ENCODE data around the gene PKMYT1. TPM values are rescaled to one million over a fixed set of nuclear protein-coding genes. Genes with fewer than 3 reads are reported as not detected.
A peak's percentile ranks its signal among the peaks of the same experiment; 100 is the strongest.
"Not testable (repeated sequence)": the region's sequence is repeated elsewhere in the genome, so short reads cannot be mapped to it uniquely, and the experiment has no call there.

The PKMYT1 gene
- total RNA-seq, 5 donors from 2014 or later (not counting 1 experiment from before 2014, with no cell fraction given), result 1.3 to 3.1 (median 1.7) TPM

- Mint-ChIP-seq H3K4me3 (no peak overlapping the region), H3K27me3 (no peaks in the 10 kb centered on the region), H3K9me3 (no peaks in the 10 kb centered on the region), H3K27ac (no peak overlapping the region), H3K36me3 (peaks cover 18% of the 10 kb centered on the region), H3K4me1 (peaks cover 12 to 25% (median 13%) of the 10 kb centered on the region in 3 donors)
- H3K27ac ChIP-seq (ENCODE audit: low read length), result no peak overlapping the region
- DNase-seq (no peak), ATAC-seq (replicated peaks in 1 of 4) (no peak)
- ChIA-PET CTCF (no interaction called here), POLR2A (interaction anchor here in 1 of 2 donors (0.6 kb wide), 1 partner anchor 193 kb away, joined by 3 read pairs; no protein-coding TSS in a partner anchor)
- H3K36me3 ChIP-seq (ENCODE audit: control insufficient read depth in 2 of 2, extremely low read depth in 1 of 2, insufficient read depth in 1 of 2, low read length in 1 of 2), result peaks cover 10 to 40% of the 10 kb centered on the region in 2 donors
- peaks cover 2 to 10% of the 10 kb centered on the region in 2 experiments for H3K4me1 ChIP-seq (ENCODE audit: control insufficient read depth in 1 of 2, extremely low read depth in 1 of 2, insufficient read depth in 2 of 2, low read length in 2 of 2)
- WGBS (ENCODE audit: insufficient coverage), result 97% methylated on average over 10 of the region's 15 CpGs
- H3K9me3 ChIP-seq, result no peaks in the 10 kb centered on the region
- H3K27me3 ChIP-seq (replicated peaks in 1 of 2; ENCODE audit: control insufficient read depth in 2 of 2, extremely low read depth in 1 of 2, insufficient read depth in 2 of 2, low read length in 1 of 2), result no peaks in the 10 kb centered on the region
- no peak overlapping the region for H3K4me3 ChIP-seq (ENCODE audit: control insufficient read depth in 1 of 2, extremely low read depth in 1 of 2, low read length in 1 of 2)
These were observed 50.0 kb downstream of the PKMYT1 start for GRCh38 chr16:2930236-2930635.

- Histone ChIP-seq H3K9me3 (no peaks in the 10 kb centered on the region), H3K36me3 (ENCODE audit: control insufficient read depth in 2 of 2, extremely low read depth in 1 of 2, insufficient read depth in 1 of 2, low read length in 1 of 2) (peaks cover 10 to 38% of the 10 kb centered on the region in 2 donors), H3K4me1 (ENCODE audit: control insufficient read depth in 1 of 2, extremely low read depth in 1 of 2, insufficient read depth in 2 of 2, low read length in 2 of 2) (peaks cover 2 to 10% of the 10 kb centered on the region in 2 experiments), H3K27ac (ENCODE audit: low read length) (no peak overlapping the region), H3K4me3 (ENCODE audit: control insufficient read depth in 1 of 2, extremely low read depth in 1 of 2, low read length in 1 of 2) (no peak overlapping the region), H3K27me3 (replicated peaks in 1 of 2; ENCODE audit: control insufficient read depth in 2 of 2, extremely low read depth in 1 of 2, insufficient read depth in 2 of 2, low read length in 1 of 2) (no peaks in the 10 kb centered on the region)
- WGBS (ENCODE audit: insufficient coverage), result 94% methylated on average over 14 of the region's 14 CpGs
- CTCF ChIA-PET, result no interaction called here
- Mint-ChIP-seq H3K4me1 (peaks cover 12 to 22% (median 13%) of the 10 kb centered on the region in 3 donors), H3K9me3 (no peaks in the 10 kb centered on the region), H3K4me3 (no peak overlapping the region), H3K27me3 (no peaks in the 10 kb centered on the region), H3K27ac (no peak overlapping the region), H3K36me3 (peaks cover 17% of the 10 kb centered on the region)
- DNase-seq, result no peak
- POLR2A ChIA-PET, result no interaction called here
- no peak for ATAC-seq (replicated peaks in 1 of 4)
These were observed 50.6 kb downstream of the PKMYT1 start for GRCh38 chr16:2929693-2930092.

DNA sequence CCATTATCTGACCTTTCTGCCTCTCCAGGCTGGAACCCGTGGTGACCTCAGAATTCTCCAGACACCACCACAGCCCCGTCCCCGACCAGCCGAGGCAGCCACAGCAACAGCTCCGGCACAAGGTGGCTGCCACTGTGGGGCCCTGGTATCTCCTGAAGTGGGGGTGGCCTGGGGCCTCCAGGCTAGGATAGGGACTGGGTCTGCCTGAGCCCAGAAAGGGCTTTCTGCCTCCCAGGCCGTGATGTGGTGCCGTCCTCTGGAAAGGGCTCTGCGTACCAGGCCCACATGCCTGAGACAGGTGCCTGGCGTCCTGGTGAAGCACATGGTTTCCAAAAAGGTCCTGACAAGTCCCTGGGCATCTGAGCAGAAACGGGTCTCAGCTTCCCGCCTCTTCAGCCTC lies 51.5 kb downstream of the PKMYT1 start:
- H3K4me1 Mint-ChIP-seq, result peaks cover 12 to 17% (median 13%) of the 10 kb centered on the region in 3 donors
- H3K27ac Mint-ChIP-seq, result no peak overlapping the region
- H3K27me3 Mint-ChIP-seq, result no peaks in the 10 kb centered on the region
- H3K4me1 ChIP-seq (ENCODE audit: control insufficient read depth in 1 of 2, extremely low read depth in 1 of 2, insufficient read depth in 2 of 2, low read length in 2 of 2), result peaks cover 2 to 10% of the 10 kb centered on the region in 2 experiments
- H3K4me3 ChIP-seq (ENCODE audit: control insufficient read depth in 1 of 2, extremely low read depth in 1 of 2, low read length in 1 of 2), result no peak overlapping the region
- H3K9me3 ChIP-seq, result no peaks in the 10 kb centered on the region
- WGBS (ENCODE audit: insufficient coverage), result 91% methylated on average over 8 of the region's 11 CpGs
- DNase-seq (no peak), ATAC-seq (replicated peaks in 1 of 4) (no peak)
- H3K36me3 Mint-ChIP-seq, result peaks cover 8% of the 10 kb centered on the region
- ChIA-PET CTCF (no interaction called here), POLR2A (no interaction called here)
- no peaks in the 10 kb centered on the region for H3K27me3 ChIP-seq (replicated peaks in 1 of 2; ENCODE audit: control insufficient read depth in 2 of 2, extremely low read depth in 1 of 2, insufficient read depth in 2 of 2, low read length in 1 of 2)
- H3K36me3 ChIP-seq (ENCODE audit: control insufficient read depth in 2 of 2, extremely low read depth in 1 of 2, insufficient read depth in 1 of 2, low read length in 1 of 2), result peaks cover 16 to 31% of the 10 kb centered on the region in 2 donors
- no peaks in the 10 kb centered on the region for H3K9me3 Mint-ChIP-seq
- no peak overlapping the region for H3K4me3 Mint-ChIP-seq
- H3K27ac ChIP-seq (ENCODE audit: low read length), result no peak overlapping the region

GRCh38 chr16:2928151-2928550 lies 52.1 kb downstream of the PKMYT1 start:
- ATAC-seq (replicated peaks in 1 of 4); H3K27ac ChIP-seq (ENCODE audit: low read length); H3K27me3 Mint-ChIP-seq; H3K9me3 Mint-ChIP-seq; H3K4me3 ChIP-seq (ENCODE audit: control insufficient read depth in 1 of 2, extremely low read depth in 1 of 2, low read length in 1 of 2); H3K4me3 Mint-ChIP-seq; H3K36me3 Mint-ChIP-seq; H3K27me3 ChIP-seq (replicated peaks in 1 of 2; ENCODE audit: control insufficient read depth in 2 of 2, extremely low read depth in 1 of 2, insufficient read depth in 2 of 2, low read length in 1 of 2); H3K27ac Mint-ChIP-seq; H3K9me3 ChIP-seq; CTCF ChIA-PET; DNase-seq: not testable (repeated sequence)
- H3K36me3 ChIP-seq (ENCODE audit: control insufficient read depth in 2 of 2, extremely low read depth in 1 of 2, insufficient read depth in 1 of 2, low read length in 1 of 2), result peaks cover 16 to 26% of the 10 kb centered on the region in 2 donors
- H3K4me1 ChIP-seq (ENCODE audit: control insufficient read depth in 1 of 2, extremely low read depth in 1 of 2, insufficient read depth in 2 of 2, low read length in 2 of 2), result peaks cover 2 to 10% of the 10 kb centered on the region in 2 experiments
- POLR2A ChIA-PET, result interaction anchor here in 1 of 2 donors (0.5 kb wide), 1 partner anchor 29 kb away, joined by 3 read pairs; no protein-coding TSS in a partner anchor
- peaks cover 12 to 17% (median 13%) of the 10 kb centered on the region in 3 donors for H3K4me1 Mint-ChIP-seq
- WGBS (ENCODE audit: insufficient coverage), result 93% methylated on average over 3 of the region's 4 CpGs

GRCh38 chr16:2927010-2927646 lies 53.1 kb downstream of the PKMYT1 start:
- 15% methylated on average over 13 of the region's 19 CpGs for WGBS (ENCODE audit: insufficient coverage)
- H3K9me3 ChIP-seq, result no peaks in the 10 kb centered on the region
- H3K36me3 Mint-ChIP-seq, result peaks cover 11% of the 10 kb centered on the region
- no peak overlapping the region for H3K4me3 Mint-ChIP-seq
- H3K9me3 Mint-ChIP-seq, result no peaks in the 10 kb centered on the region
- DNase-seq (peak; percentile 68 to 95 (median 84)), ATAC-seq (replicated peaks in 1 of 4) (peak; percentile 99 to 100 (median 99))
- H3K27me3 ChIP-seq (replicated peaks in 1 of 2; ENCODE audit: control insufficient read depth in 2 of 2, extremely low read depth in 1 of 2, insufficient read depth in 2 of 2, low read length in 1 of 2), result no peaks in the 10 kb centered on the region
- CTCF ChIA-PET, result interaction anchor here (0.5 to 1.6 kb wide), 15 partner anchors 11 to 380 kb away, joined by 3 to 15 read pairs (median 3); partner anchors contain the start of genes FLYWCH1 (in 1 of the 2) and FLYWCH2 (in 1 of the 2)
- POLR2A ChIA-PET, result interaction anchor here (0.5 to 0.6 kb wide), 2 partner anchors 19 to 117 kb away, joined by 3 to 6 read pairs; no protein-coding TSS in a partner anchor
- peaks cover 20 to 22% of the 10 kb centered on the region in 2 donors for H3K36me3 ChIP-seq (ENCODE audit: control insufficient read depth in 2 of 2, extremely low read depth in 1 of 2, insufficient read depth in 1 of 2, low read length in 1 of 2)
- no peaks in the 10 kb centered on the region for H3K27me3 Mint-ChIP-seq
- no peak overlapping the region for H3K4me3 ChIP-seq (ENCODE audit: control insufficient read depth in 1 of 2, extremely low read depth in 1 of 2, low read length in 1 of 2)
- H3K4me1 Mint-ChIP-seq, result peaks cover 13 to 24% (median 14%) of the 10 kb centered on the region in 3 donors
- peaks cover 2 to 10% of the 10 kb centered on the region in 2 experiments for H3K4me1 ChIP-seq (ENCODE audit: control insufficient read depth in 1 of 2, extremely low read depth in 1 of 2, insufficient read depth in 2 of 2, low read length in 2 of 2)
- no peak overlapping the region for H3K27ac Mint-ChIP-seq
- peak overlapping the region; percentile 44 for H3K27ac ChIP-seq (ENCODE audit: low read length)

DNA sequence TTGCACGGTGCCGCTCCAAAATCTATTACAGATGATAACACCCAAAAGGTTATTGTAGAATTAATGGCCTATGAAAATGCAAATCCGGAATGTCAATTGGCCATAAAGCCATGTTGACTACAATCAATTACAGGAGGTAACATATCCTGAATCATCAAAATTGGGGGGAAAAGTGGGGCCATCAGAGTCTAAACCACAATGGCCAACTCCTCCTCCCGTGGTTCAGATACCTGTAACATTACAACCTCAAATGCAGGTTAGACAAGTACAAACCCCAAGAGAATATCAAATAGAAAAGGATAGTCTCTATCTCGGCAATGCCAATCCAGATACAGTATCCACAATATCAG lies 53.6 kb downstream of the PKMYT1 start:
- ChIA-PET CTCF (interaction anchor here (0.5 to 1.6 kb wide), 9 partner anchors 10 to 381 kb away, joined by 3 to 15 read pairs (median 4); partner anchors contain the start of genes FLYWCH1 (in 1 of the 2) and FLYWCH2 (in 1 of the 2)), POLR2A (no interaction called here)
- Histone ChIP-seq H3K27ac (ENCODE audit: low read length) (peak overlapping the region; percentile 44), H3K9me3 (no peaks in the 10 kb centered on the region), H3K27me3 (replicated peaks in 1 of 2; ENCODE audit: control insufficient read depth in 2 of 2, extremely low read depth in 1 of 2, insufficient read depth in 2 of 2, low read length in 1 of 2) (no peaks in the 10 kb centered on the region), H3K4me1 (ENCODE audit: control insufficient read depth in 1 of 2, extremely low read depth in 1 of 2, insufficient read depth in 2 of 2, low read length in 2 of 2) (peaks cover 2 to 10% of the 10 kb centered on the region in 2 experiments), H3K36me3 (ENCODE audit: control insufficient read depth in 2 of 2, extremely low read depth in 1 of 2, insufficient read depth in 1 of 2, low read length in 1 of 2) (peaks cover 22 to 23% of the 10 kb centered on the region in 2 donors), H3K4me3 (ENCODE audit: control insufficient read depth in 1 of 2, extremely low read depth in 1 of 2, low read length in 1 of 2) (no peak overlapping the region)
- Mint-ChIP-seq H3K4me3 (no peak overlapping the region), H3K27ac (peak overlapping the region in 1 of 2 donors; percentile 4), H3K4me1 (peaks cover 13 to 24% (median 14%) of the 10 kb centered on the region in 3 donors), H3K36me3 (peaks cover 14% of the 10 kb centered on the region), H3K27me3 (no peaks in the 10 kb centered on the region), H3K9me3 (no peaks in the 10 kb centered on the region)
- 67% methylated on average over 2 of the region's 5 CpGs for WGBS (ENCODE audit: insufficient coverage)
- ATAC-seq (replicated peaks in 1 of 4), result no peak
- DNase-seq, result no peak

Measured in T-cell (primary cell).